ENCODE results near the gene IKZF3.

GRCh38 chr17:39751016-39751543 lies 113.0 kb downstream of the IKZF3 start:
- no peak for TF ChIP-seq CTCF (IDR thresholded peaks at IDR 0.05)
- TF ChIP-seq RAD21 (IDR thresholded peaks at IDR 0.05; ENCODE audit: low read length) = no peak
- TF ChIP-seq ELF1 (IDR thresholded peaks at IDR 0.05) = no peak
- TF ChIP-seq NFIC (IDR thresholded peaks at IDR 0.05; ENCODE audit: borderline replicate concordance) = no peak
- TF ChIP-seq EP300 (IDR thresholded peaks at IDR 0.05; ENCODE audit: borderline replicate concordance in 1 of 2, low read depth in 1 of 2, low read length in 1 of 2) = no peak
- no peak for TF ChIP-seq EZH2phosphoT487 (IDR thresholded peaks at IDR 0.05; ENCODE audit: borderline replicate concordance, low read depth)
- TF ChIP-seq, protein P1, sequence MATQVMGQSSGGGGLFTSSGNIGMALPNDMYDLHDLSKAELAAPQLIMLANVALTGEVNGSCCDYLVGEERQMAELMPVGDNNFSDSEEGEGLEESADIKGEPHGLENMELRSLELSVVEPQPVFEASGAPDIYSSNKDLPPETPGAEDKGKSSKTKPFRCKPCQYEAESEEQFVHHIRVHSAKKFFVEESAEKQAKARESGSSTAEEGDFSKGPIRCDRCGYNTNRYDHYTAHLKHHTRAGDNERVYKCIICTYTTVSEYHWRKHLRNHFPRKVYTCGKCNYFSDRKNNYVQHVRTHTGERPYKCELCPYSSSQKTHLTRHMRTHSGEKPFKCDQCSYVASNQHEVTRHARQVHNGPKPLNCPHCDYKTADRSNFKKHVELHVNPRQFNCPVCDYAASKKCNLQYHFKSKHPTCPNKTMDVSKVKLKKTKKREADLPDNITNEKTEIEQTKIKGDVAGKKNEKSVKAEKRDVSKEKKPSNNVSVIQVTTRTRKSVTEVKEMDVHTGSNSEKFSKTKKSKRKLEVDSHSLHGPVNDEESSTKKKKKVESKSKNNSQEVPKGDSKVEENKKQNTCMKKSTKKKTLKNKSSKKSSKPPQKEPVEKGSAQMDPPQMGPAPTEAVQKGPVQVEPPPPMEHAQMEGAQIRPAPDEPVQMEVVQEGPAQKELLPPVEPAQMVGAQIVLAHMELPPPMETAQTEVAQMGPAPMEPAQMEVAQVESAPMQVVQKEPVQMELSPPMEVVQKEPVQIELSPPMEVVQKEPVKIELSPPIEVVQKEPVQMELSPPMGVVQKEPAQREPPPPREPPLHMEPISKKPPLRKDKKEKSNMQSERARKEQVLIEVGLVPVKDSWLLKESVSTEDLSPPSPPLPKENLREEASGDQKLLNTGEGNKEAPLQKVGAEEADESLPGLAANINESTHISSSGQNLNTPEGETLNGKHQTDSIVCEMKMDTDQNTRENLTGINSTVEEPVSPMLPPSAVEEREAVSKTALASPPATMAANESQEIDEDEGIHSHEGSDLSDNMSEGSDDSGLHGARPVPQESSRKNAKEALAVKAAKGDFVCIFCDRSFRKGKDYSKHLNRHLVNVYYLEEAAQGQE (IDR thresholded peaks at IDR 0.05; ENCODE audit: low read depth, low read length) = no peak
- TF ChIP-seq TCF12 (IDR thresholded peaks at IDR 0.05) = no peak
- no peak for TF ChIP-seq YY1 (IDR thresholded peaks at IDR 0.05; ENCODE audit: low read depth)
- no peak for TF ChIP-seq TAF1 (IDR thresholded peaks at IDR 0.05; ENCODE audit: borderline replicate concordance, low read depth, low read length)
- TF ChIP-seq MAX (IDR thresholded peaks at IDR 0.05; ENCODE audit: low read depth) = no peak
- TF ChIP-seq, protein P2, sequence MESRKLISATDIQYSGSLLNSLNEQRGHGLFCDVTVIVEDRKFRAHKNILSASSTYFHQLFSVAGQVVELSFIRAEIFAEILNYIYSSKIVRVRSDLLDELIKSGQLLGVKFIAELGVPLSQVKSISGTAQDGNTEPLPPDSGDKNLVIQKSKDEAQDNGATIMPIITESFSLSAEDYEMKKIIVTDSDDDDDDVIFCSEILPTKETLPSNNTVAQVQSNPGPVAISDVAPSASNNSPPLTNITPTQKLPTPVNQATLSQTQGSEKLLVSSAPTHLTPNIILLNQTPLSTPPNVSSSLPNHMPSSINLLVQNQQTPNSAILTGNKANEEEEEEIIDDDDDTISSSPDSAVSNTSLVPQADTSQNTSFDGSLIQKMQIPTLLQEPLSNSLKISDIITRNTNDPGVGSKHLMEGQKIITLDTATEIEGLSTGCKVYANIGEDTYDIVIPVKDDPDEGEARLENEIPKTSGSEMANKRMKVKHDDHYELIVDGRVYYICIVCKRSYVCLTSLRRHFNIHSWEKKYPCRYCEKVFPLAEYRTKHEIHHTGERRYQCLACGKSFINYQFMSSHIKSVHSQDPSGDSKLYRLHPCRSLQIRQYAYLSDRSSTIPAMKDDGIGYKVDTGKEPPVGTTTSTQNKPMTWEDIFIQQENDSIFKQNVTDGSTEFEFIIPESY (IDR thresholded peaks at IDR 0.05; ENCODE audit: borderline replicate concordance, low read depth) = no peak

Data from SK-N-SH (cell line).